GM19395 (cell line): ENCODE data around the gene ASB10.

Experiments
- ATAC-seq: cut with Tn5 transposase; IDR thresholded peaks from one replicate; pipeline ENCODE4 v1.9.1; 2021; ENCODE audit warnings: mild to moderate bottlenecking, moderate library complexity; ENCODE audit not compliant: unreplicated experiment

ASB10 gene, protein sequence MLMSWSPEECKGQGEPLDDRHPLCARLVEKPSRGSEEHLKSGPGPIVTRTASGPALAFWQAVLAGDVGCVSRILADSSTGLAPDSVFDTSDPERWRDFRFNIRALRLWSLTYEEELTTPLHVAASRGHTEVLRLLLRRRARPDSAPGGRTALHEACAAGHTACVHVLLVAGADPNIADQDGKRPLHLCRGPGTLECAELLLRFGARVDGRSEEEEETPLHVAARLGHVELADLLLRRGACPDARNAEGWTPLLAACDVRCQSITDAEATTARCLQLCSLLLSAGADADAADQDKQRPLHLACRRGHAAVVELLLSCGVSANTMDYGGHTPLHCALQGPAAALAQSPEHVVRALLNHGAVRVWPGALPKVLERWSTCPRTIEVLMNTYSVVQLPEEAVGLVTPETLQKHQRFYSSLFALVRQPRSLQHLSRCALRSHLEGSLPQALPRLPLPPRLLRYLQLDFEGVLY

DNA sequence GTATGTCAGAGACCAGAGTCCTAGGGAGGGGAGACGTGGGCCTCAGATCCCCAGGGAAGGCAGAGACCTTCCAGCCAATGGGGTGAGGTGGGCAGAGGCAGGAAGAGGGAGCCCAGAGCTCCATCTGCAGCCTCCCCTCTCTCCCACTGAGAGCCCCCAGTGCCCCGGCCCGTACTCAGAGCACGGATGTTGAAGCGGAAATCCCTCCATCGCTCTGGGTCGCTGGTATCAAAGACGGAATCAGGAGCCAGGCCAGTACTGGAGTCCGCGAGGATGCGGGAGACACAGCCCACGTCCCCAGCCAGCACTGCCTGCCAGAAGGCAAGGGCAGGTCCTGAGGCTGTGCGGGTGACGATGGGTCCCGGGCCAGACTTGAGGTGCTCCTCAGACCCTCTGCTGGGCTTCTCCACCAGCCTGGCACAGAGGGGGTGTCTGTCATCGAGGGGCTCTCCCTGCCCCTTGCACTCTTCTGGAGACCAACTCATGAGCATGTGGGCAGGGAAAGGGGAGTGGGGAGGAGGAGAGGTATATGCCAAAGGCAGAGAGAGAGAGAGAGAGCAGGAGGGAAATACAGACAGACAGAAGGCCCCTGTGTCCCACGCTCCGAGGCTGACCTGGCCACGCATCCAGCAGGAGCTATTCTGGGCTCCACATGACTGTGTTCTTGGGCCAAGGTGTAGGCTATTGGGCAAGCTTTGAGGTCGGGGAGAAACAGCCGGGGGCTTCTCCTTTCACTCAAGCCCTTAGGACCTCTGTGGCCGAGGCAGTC, at the start of gene ASB10:
Gene ASB10, minus strand, starts transcription at position 611 of the 769 bp plus-strand sequence. Its CDS starts 120 bp downstream, at position 491.
- no peak for ATAC-seq

- no peak for ATAC-seq
Measured at GRCh38 chr7:151236406-151236805, 49.4 kb upstream of the ASB10 start.

GRCh38 chr7:151235091-151235787, 48.2 kb upstream of the ASB10 start:
- no peak for ATAC-seq

- ATAC-seq: no peak
Measured at GRCh38 chr7:151233804-151234203, 46.8 kb upstream of the ASB10 start.

GRCh38 chr7:151232917-151233701, 46.1 kb upstream of the ASB10 start:
- peak; percentile 39 for ATAC-seq

- ATAC-seq: peak; percentile 95
Measured at GRCh38 chr7:151232091-151232916, 45.3 kb upstream of the ASB10 start, which contains the start of gene CHPF2. CHPF2 (plus strand) TSS chr7:151232483; CDS start chr7:151234012, 1,529 bp downstream.

- ATAC-seq: no peak
Measured at GRCh38 chr7:151231080-151231479, 44.0 kb upstream of the ASB10 start.

DNA sequence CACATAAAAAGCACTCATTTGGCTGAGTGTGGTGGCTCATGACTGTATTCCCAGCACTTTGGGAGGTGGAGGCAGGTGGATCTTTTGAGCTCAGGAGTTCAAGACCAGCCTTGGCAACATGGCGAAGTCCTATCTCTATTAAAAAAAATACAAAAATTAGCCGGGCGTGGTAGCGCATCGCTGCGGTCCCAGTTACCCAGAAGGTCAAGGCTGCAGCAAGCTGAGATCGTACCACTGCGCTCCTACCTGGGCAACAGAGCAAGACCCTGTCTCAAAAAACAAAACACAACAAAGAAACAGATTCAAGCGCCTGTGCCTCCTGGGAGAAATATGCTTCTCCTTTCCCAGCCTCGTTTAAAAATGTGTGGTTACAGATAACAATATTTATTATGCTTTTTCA, 42.2 kb upstream of the ASB10 start:
- ATAC-seq: no peak

DNA sequence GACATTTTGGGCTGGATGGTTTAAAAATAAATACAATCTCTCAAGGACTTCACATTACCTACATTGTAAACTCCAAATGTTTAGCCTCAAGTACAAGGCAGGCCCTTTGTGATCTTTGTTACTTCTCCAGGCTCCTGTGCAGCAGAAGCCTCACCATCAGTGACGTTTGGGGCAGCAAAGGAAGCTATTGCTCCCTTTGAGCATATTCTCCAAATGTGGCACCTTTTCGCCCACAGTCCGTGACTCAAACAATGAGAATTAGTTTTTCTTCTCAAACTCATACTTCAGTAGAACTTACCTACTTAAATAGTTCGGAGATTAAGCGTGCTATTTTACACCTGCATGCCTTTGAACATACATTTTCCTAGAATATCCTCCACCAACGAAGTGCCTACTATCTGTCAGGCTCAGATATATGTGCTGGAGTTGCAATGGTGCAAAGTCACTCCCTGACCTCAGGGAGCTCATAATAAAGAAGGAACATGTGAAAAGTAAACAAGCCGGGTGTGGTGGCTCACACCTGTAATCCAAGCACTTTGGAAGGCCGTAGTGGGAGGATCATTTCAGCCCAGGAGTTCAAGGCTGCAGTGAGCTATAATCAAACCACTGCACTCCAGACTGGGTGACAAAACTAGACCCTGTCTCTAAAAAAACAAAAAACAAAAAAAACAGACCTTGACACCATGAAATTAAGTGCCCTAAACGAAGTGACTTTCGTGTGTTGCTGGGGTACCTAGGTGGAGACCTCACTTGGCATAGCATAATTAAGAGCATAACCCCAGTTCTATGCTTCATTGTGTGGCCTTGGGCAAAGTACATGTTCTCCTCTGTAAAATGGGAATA, 41.2 kb upstream of the ASB10 start:
- ATAC-seq: no peak

- ATAC-seq: peak; percentile 99
Measured at GRCh38 chr7:151226875-151227782, 40.1 kb upstream of the ASB10 start, which contains the start of gene ABCF2. ABCF2 (minus strand) TSS chr7:151227205; CDS start chr7:151226458, 747 bp downstream.

- peak; percentile 8 for ATAC-seq
Measured at GRCh38 chr7:151226560-151226874, 39.5 kb upstream of the ASB10 start.

- no peak for ATAC-seq
Measured at GRCh38 chr7:151225948-151226510, 39.0 kb upstream of the ASB10 start.

DNA sequence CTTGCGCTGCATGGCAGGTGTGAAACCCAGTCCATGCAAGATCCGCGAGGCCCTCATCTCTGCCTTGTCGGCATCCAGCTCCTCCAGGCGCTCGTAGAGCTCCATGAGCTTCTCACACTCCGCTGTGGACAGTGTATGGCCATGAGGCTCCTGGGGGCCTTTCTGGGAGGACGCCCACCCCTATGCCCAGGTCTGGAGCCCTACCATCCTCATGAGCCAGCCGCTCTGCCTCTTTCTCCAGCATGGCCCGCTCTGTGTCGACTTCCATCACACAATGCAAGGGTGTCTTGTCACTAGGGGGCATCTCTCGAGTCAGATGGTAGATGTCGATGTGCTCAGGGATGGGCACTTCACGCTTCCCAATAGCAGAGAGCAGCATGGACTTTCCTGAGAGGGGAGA, 36.7 kb upstream of the ASB10 start:
- no peak for ATAC-seq

- ATAC-seq: no peak
Measured at GRCh38 chr7:151218170-151218569, 31.1 kb upstream of the ASB10 start.

DNA sequence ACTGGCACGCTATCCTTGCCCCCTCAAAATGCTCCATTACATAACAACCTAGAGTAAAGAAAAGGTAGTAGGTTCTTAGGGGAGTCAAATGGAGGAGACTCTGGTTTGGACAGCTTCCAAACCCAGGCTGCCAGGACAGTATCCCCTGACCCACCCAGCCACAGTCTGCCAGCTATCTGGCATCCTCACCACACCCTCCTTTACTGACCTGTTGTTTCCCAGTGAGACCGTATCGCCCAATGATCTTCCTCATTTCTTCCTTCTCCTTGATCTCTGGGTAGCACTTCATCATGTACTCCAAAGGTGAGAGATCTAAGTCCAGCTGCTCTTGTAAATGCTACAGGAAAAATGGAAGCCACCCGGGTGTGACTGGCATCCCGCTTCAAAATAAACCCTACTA, 28.3 kb upstream of the ASB10 start:
- no peak for ATAC-seq

- no peak for ATAC-seq
Measured at GRCh38 chr7:151213826-151214225, 26.8 kb upstream of the ASB10 start.

- ATAC-seq: no peak
Measured at GRCh38 chr7:151212626-151213025, 25.6 kb upstream of the ASB10 start.
